ENCODE results near the gene CPSF3. TPM values are rescaled to one million over a fixed set of nuclear protein-coding genes. Genes with fewer than 3 reads are reported as not detected.

The CPSF3 gene
- polyA plus RNA-seq, 2 of the 4 experiments (the other 2 are of a cell fraction) = 63.4 to 77.2 TPM

GRCh38 chr2:9405636-9406035, 17.8 kb upstream of the CPSF3 start:
- CTCF ChIA-PET = interaction anchor here (1.3 kb wide), 1 partner anchor 263 kb away, joined by 3 read pairs; no protein-coding TSS in a partner anchor
- peaks cover 16% of the 10 kb centered on the region; the same call in 2 of the 3 replicates for H3K4me1 ChIP-seq
- no peak overlapping the region for H3K27ac ChIP-seq
- no peak for TF ChIP-seq MYC (IDR thresholded peaks at IDR 0.05; ENCODE audit: borderline replicate concordance, low read length)
- no peak for TF ChIP-seq MAX (IDR thresholded peaks at IDR 0.05)
- TF ChIP-seq CBX2 (IDR thresholded peaks at IDR 0.05; ENCODE audit: borderline replicate concordance, low read depth) = no peak
- TF ChIP-seq, protein P1, sequence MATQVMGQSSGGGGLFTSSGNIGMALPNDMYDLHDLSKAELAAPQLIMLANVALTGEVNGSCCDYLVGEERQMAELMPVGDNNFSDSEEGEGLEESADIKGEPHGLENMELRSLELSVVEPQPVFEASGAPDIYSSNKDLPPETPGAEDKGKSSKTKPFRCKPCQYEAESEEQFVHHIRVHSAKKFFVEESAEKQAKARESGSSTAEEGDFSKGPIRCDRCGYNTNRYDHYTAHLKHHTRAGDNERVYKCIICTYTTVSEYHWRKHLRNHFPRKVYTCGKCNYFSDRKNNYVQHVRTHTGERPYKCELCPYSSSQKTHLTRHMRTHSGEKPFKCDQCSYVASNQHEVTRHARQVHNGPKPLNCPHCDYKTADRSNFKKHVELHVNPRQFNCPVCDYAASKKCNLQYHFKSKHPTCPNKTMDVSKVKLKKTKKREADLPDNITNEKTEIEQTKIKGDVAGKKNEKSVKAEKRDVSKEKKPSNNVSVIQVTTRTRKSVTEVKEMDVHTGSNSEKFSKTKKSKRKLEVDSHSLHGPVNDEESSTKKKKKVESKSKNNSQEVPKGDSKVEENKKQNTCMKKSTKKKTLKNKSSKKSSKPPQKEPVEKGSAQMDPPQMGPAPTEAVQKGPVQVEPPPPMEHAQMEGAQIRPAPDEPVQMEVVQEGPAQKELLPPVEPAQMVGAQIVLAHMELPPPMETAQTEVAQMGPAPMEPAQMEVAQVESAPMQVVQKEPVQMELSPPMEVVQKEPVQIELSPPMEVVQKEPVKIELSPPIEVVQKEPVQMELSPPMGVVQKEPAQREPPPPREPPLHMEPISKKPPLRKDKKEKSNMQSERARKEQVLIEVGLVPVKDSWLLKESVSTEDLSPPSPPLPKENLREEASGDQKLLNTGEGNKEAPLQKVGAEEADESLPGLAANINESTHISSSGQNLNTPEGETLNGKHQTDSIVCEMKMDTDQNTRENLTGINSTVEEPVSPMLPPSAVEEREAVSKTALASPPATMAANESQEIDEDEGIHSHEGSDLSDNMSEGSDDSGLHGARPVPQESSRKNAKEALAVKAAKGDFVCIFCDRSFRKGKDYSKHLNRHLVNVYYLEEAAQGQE (IDR thresholded peaks at IDR 0.05) = no peak
- TF ChIP-seq MAFK (IDR thresholded peaks at IDR 0.05; ENCODE audit: partially characterized antibody) = no peak
- POLR2A ChIA-PET = no interaction called here
- WGBS (ENCODE audit: missing lambda C conversion rate) = 95% methylated on average over 2 of the region's 2 CpGs
- no peak for DNase-seq (ENCODE audit: low read depth in 1 of 2, low spot score in 1 of 2)
- no peak overlapping the region for H3K4me3 ChIP-seq
- no peak overlapping the region for H3K4me2 ChIP-seq
- ATAC-seq = no peak
- FAIRE-seq = no peak
- no peaks in the 10 kb centered on the region for H3K9me3 ChIP-seq

GRCh38 chr2:9406529-9407362, 16.7 kb upstream of the CPSF3 start:
- H3K4me2 ChIP-seq = no peak overlapping the region
- no peak overlapping the region for H3K4me3 ChIP-seq
- FAIRE-seq (no peak), DNase-seq (ENCODE audit: low read depth in 1 of 2, low spot score in 1 of 2) (no peak), ATAC-seq (no peak)
- ChIA-PET CTCF (interaction anchor here (1.3 kb wide), 1 partner anchor 264 kb away, joined by 3 read pairs; no protein-coding TSS in a partner anchor), POLR2A (no interaction called here)
- TF ChIP-seq HES2 (IDR thresholded peaks at IDR 0.05) (no peak), CHD4 (IDR thresholded peaks at IDR 0.05; ENCODE audit: borderline replicate concordance) (no peak), NFE2L2 (conservative IDR thresholded peaks at IDR 0.05; ENCODE audit: low read length) (no peak), RAD21 (conservative IDR thresholded peaks at IDR 0.05 in 1 of 2, IDR thresholded peaks at IDR 0.05 in 1 of 2) (no peak), NPAS2 (CRISPR knock-in tag; IDR thresholded peaks at IDR 0.05; ENCODE audit: borderline replicate concordance) (no peak)
- TF ChIP-seq, protein P1 (IDR thresholded peaks at IDR 0.05) = no peak
- TF ChIP-seq, protein P2, sequence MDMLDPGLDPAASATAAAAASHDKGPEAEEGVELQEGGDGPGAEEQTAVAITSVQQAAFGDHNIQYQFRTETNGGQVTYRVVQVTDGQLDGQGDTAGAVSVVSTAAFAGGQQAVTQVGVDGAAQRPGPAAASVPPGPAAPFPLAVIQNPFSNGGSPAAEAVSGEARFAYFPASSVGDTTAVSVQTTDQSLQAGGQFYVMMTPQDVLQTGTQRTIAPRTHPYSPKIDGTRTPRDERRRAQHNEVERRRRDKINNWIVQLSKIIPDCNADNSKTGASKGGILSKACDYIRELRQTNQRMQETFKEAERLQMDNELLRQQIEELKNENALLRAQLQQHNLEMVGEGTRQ (IDR thresholded peaks at IDR 0.05) = no peak
- TF ChIP-seq, protein P3, sequence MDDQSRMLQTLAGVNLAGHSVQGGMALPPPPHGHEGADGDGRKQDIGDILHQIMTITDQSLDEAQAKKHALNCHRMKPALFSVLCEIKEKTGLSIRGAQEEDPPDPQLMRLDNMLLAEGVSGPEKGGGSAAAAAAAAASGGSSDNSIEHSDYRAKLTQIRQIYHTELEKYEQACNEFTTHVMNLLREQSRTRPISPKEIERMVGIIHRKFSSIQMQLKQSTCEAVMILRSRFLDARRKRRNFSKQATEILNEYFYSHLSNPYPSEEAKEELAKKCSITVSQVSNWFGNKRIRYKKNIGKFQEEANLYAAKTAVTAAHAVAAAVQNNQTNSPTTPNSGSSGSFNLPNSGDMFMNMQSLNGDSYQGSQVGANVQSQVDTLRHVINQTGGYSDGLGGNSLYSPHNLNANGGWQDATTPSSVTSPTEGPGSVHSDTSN (IDR thresholded peaks at IDR 0.05) = no peak
- H3K4me1 ChIP-seq = peaks cover 14% of the 10 kb centered on the region; the same call in 2 of the 3 replicates
- H3K9me3 ChIP-seq = no peaks in the 10 kb centered on the region
- H3K27ac ChIP-seq = no peak overlapping the region
- WGBS (ENCODE audit: missing lambda C conversion rate) = 80% methylated on average over 13 of the region's 13 CpGs

All from A549 (cell line).